ENCODE results near the gene AKR1C8. TPM values are rescaled to one million over a fixed set of nuclear protein-coding genes. Genes with fewer than 3 reads are reported as not detected.

Gene AKR1C8
- total RNA-seq, 1 experiment from 2014 or later: not detected

DNA sequence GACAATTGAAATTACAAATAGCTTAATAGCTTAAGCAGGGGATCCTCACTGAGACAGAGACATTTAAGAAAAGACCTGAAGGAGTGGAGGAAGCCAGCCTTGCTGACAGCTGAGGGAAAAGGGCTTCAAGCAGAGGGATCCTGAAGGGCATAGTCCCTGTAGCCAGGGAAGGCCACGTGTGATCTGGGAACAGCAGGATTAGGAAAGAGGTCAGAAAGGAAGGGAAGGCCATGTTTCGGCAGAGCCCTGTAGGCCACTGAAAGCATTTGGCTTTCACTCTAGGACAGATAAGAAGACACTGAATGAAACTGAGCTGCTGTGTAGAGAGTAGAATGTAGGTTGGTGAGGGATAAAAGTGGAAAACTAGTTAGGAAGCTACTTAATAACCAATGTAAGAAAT is 3.4 kb upstream of the AKR1C8 start:
- H3K27me3 ChIP-seq (ENCODE audit: insufficient read depth, low read length): no peaks in the 10 kb centered on the region
- no peak for ATAC-seq
- intact Hi-C loops (cut with micrococcal nuclease): no loop called here
- RAD21 ChIA-PET (ENCODE audit: low non-redundant PET in 1 of 2, low total read pairs in 2 of 2, uncharacterized antibody in 2 of 2, unreplicated experiment in 2 of 2): no interaction called here
- H3K27ac ChIP-seq (ENCODE audit: low read depth, low read length): no peak overlapping the region
- DNase-seq (ENCODE audit: low read depth, low spot score): no peak
- H3K4me2 ChIP-seq (ENCODE audit: low read length): no peak overlapping the region
- CTCF ChIA-PET: interaction anchor here (0.6 kb wide), 1 partner anchor 496 kb away, joined by 3 read pairs; the partner anchor contains the start of gene TASOR2
- no TSS peak for BruUV-seq (replicated peaks)
- H4K20me1 ChIP-seq (ENCODE audit: insufficient read depth): no peaks in the 10 kb centered on the region
- POLR2A ChIA-PET: no interaction called here
- H3K36me3 ChIP-seq (ENCODE audit: control insufficient read depth in 1 of 2, insufficient read depth in 2 of 2, low read length in 2 of 2): no peaks in the 10 kb centered on the region
- no peaks in the 10 kb centered on the region for H3K9me2 ChIP-seq (ENCODE audit: insufficient read depth)
- H3K9me3 ChIP-seq (ENCODE audit: control insufficient read depth in 1 of 2, insufficient read depth in 1 of 2, low read depth in 1 of 2, low read length in 2 of 2): no peaks in the 10 kb centered on the region
- TF ChIP-seq CBX3 (IDR thresholded peaks at IDR 0.05; ENCODE audit: low read depth): no peak
- TF ChIP-seq POLR2A (IDR thresholded peaks at IDR 0.05; ENCODE audit: borderline replicate concordance, extremely low read depth, insufficient read depth, insufficient read length): no peak
- TF ChIP-seq CEBPB (IDR thresholded peaks at IDR 0.05; ENCODE audit: low read depth): no peak
- TF ChIP-seq JUND (IDR thresholded peaks at IDR 0.05): no peak
- TF ChIP-seq EZH2 (IDR thresholded peaks at IDR 0.05): no peak
- no peak for TF ChIP-seq RAD21 (IDR thresholded peaks at IDR 0.05; ENCODE audit: low read depth)
- TF ChIP-seq POLR2AphosphoS5 (IDR thresholded peaks at IDR 0.05; ENCODE audit: low read depth, low read length): no peak
- TF ChIP-seq, protein P1, sequence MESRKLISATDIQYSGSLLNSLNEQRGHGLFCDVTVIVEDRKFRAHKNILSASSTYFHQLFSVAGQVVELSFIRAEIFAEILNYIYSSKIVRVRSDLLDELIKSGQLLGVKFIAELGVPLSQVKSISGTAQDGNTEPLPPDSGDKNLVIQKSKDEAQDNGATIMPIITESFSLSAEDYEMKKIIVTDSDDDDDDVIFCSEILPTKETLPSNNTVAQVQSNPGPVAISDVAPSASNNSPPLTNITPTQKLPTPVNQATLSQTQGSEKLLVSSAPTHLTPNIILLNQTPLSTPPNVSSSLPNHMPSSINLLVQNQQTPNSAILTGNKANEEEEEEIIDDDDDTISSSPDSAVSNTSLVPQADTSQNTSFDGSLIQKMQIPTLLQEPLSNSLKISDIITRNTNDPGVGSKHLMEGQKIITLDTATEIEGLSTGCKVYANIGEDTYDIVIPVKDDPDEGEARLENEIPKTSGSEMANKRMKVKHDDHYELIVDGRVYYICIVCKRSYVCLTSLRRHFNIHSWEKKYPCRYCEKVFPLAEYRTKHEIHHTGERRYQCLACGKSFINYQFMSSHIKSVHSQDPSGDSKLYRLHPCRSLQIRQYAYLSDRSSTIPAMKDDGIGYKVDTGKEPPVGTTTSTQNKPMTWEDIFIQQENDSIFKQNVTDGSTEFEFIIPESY (IDR thresholded peaks at IDR 0.05; ENCODE audit: extremely low read depth, insufficient replicate concordance, low read length): no peak
- no peak for TF ChIP-seq SRF (IDR thresholded peaks at IDR 0.05; ENCODE audit: low read depth)
- TF ChIP-seq, protein P2, sequence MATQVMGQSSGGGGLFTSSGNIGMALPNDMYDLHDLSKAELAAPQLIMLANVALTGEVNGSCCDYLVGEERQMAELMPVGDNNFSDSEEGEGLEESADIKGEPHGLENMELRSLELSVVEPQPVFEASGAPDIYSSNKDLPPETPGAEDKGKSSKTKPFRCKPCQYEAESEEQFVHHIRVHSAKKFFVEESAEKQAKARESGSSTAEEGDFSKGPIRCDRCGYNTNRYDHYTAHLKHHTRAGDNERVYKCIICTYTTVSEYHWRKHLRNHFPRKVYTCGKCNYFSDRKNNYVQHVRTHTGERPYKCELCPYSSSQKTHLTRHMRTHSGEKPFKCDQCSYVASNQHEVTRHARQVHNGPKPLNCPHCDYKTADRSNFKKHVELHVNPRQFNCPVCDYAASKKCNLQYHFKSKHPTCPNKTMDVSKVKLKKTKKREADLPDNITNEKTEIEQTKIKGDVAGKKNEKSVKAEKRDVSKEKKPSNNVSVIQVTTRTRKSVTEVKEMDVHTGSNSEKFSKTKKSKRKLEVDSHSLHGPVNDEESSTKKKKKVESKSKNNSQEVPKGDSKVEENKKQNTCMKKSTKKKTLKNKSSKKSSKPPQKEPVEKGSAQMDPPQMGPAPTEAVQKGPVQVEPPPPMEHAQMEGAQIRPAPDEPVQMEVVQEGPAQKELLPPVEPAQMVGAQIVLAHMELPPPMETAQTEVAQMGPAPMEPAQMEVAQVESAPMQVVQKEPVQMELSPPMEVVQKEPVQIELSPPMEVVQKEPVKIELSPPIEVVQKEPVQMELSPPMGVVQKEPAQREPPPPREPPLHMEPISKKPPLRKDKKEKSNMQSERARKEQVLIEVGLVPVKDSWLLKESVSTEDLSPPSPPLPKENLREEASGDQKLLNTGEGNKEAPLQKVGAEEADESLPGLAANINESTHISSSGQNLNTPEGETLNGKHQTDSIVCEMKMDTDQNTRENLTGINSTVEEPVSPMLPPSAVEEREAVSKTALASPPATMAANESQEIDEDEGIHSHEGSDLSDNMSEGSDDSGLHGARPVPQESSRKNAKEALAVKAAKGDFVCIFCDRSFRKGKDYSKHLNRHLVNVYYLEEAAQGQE (IDR thresholded peaks at IDR 0.05; ENCODE audit: low read depth): no peak
- no peak for TF ChIP-seq ELF1 (IDR thresholded peaks at IDR 0.05; ENCODE audit: borderline replicate concordance, low read depth)
- no peak overlapping the region for H2AFZ ChIP-seq (ENCODE audit: low read depth, low read length, poor library complexity, severe bottlenecking)
- H3K79me2 ChIP-seq (ENCODE audit: insufficient read depth, low read length): no peaks in the 10 kb centered on the region
- no peak overlapping the region for H3K9ac ChIP-seq (ENCODE audit: low read length)
- no peak overlapping the region for H3K4me3 ChIP-seq (replicated peaks in 1 of 2; ENCODE audit: low read depth in 1 of 2, low read length in 2 of 2)
- no peaks in the 10 kb centered on the region for H3K4me1 ChIP-seq (ENCODE audit: control insufficient read depth in 1 of 2, insufficient read depth in 2 of 2, low read length in 2 of 2)

Data from HCT116 (cell line).